Heart right ventricle (tissue), 16 donors: ENCODE data around the gene PLEKHA7. TPM values are rescaled to one million over a fixed set of nuclear protein-coding genes. Genes with fewer than 3 reads are reported as not detected.

Experiments
- ATAC-seq, 8 donors: fragments of 200-7000 bp; cut with Tn5 transposase; one replicate each; pipeline ENCODE4 v1.9.1; 2020; ENCODE audit warnings: mild to moderate bottlenecking in 8 of 8, moderate library complexity in 8 of 8, moderate number of reproducible peaks in 1 of 8
- DNase-seq, 2 donors: peaks; one replicate each; pipeline ENCODE4 v3.0.0-alpha.2; 2020
- H3K27ac ChIP-seq, 10 donors: fragments of 200-600 bp; sonication (generic) in 2 of 10; one replicate each; pipeline versions ENCODE4 v1.5.0 to v1.8.0; 2020 to 2022; ENCODE audit warnings: mild to moderate bottlenecking in 3 of 10
- H3K27me3 ChIP-seq, 7 donors: fragments of 200-600 bp; one replicate each; pipeline ENCODE4 v1.8.0; 2021 to 2022; ENCODE audit warnings: mild to moderate bottlenecking in 2 of 7
- H3K36me3 ChIP-seq, 9 donors: fragments of 200-600 bp; sonication (generic) in 1 of 9; one replicate each; pipeline versions ENCODE4 v1.5.0 to v1.8.0; 2020 to 2022; ENCODE audit warnings: mild to moderate bottlenecking in 2 of 9
- H3K4me1 ChIP-seq, 9 donors: fragments of 200-600 bp; sonication (generic) in 1 of 9; one replicate each; pipeline versions ENCODE4 v1.5.0 to v1.8.0; 2020 to 2022; ENCODE audit warnings: mild to moderate bottlenecking in 4 of 9
- H3K4me3 ChIP-seq, 10 donors: fragments of 200-600 bp; sonication (generic) in 2 of 10; one replicate each; pipeline versions ENCODE4 v1.5.0 to v1.8.0; 2020 to 2022; ENCODE audit warnings: mild to moderate bottlenecking in 7 of 10, moderate library complexity in 2 of 10
- H3K9me3 ChIP-seq, 11 donors: fragments of 200-600 bp in 10 of 11; sonication (generic) in 2 of 11; one replicate each; pipeline versions ENCODE4 v1.5.0 to v1.8.0; 2013 to 2022; ENCODE audit warnings: mild to moderate bottlenecking in 2 of 11, control low read depth in 1 of 11, moderate library complexity in 1 of 11
- WGBS, 2 donors: extraction: QIAGEN DNeasy Blood & Tissue Kit; methylation state at CpG; one replicate each; pipeline ENCODE4 v1.1.7; 2013; ENCODE audit warnings: inconsistent platforms in 1 of 2; 5-methylcytosine and 5-hydroxymethylcytosine counted together
- intact Hi-C, 10 donors: fragments of 100-400 bp; cut with DNase I; formaldehyde crosslinking; loops; one replicate each; pipeline versions ENCODE4 v1.11.1 to v1.14.2; 2022
- polyA plus RNA-seq, 2 donors: library from polyadenylated mRNA; stranded (reverse); fragments of 200-250 nt; gene quantifications; one replicate each; pipeline ENCODE4 v1.2.3, GENCODE V29; 2013
- total RNA-seq, 10 donors: library from RNA; stranded (reverse); fragmentation: NEBNext Ultra II Directional in 3 of 10; extraction: Animal tissue kit (Norgen Biotek cat#: 25700) in 3 of 10; gene quantifications; one replicate each; pipeline versions ENCODE4 v1.2.1 to v1.2.4, GENCODE V29; 2021 to 2023
- TF ChIP-seq, protein P1 (sequence below), 9 donors: fragments of 200-600 bp; sonication (generic) in 2 of 9; IDR thresholded peaks; one replicate each; pipeline versions ENCODE4 v1.5.0 to v1.8.0; 2021 to 2022; ENCODE audit warnings: antibody characterized with exemption in 9 of 9, mild to moderate bottlenecking in 5 of 9, moderate library complexity in 1 of 9
- donor health status: Arrhythmogenic right ventricular cardiomyopathy.
- donor health status: ischemic (EF 13 %, LVEDD 7.1; RV severe dilation, severe dysfunction).
- donor health status: healthy with polysubstance abuse.
- donor health status: DM: no; HTN: yes; CAD: no.
- donor health status: DM: no; HTN: no; CAD: no.
- donor health status: ischemic (EF 25% LVEDD 6.9; RV normal size, moderate dysfunction).
- donor health status: ischemic (EF 25% LVEDD 5.7; RV mildly dilated, moderate dysfunction).
- donor health status: healthy.
- donor health status: DM: yes; HTN: yes; CAD: no.
- donor health status: Ischemic cardiomyopathy.
- donor health status: ischemic (EF 35%, LVEDD 5.7; RV mildly dilated, moderate dysfunction).
- donor health status: nonischemic (EF 11% LVEDD 7.7; RV severe dilation, severe dysfunction).
- donor health status: DM: yes; HTN: yes; CAD: no.
- donor health status: PGD.
- donor health status: ischemic (EF 29% LVEDD 5.4; RV normal size, mild dysfunction).
- donor health status: nonischemic (EF 23%, LVEDD 6.1; RV moderate dilation, normal function).

Gene PLEKHA7
- total and polyA plus RNA-seq, 12 donors = 15.3 to 46.9 (median 24.0) TPM

DNA sequence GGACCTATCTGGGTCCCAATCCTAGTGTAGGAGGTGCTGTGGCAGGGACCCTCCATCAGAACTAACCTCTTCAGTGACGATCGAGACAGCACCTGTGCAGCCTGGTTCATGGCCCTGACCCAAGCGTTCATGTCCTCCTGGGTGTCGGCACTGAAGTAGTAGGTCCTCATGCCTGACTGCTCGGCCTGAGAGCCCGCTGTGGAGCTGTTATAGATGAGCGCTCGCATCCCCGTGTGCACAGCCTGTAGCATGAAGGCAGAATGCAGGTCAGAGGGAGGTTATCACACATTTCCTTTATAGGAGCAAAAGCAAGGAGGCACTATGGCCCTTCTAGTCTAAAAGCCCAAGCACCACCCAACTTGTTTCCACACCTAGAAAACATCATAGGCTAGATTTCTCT lies 172.7 kb downstream of the PLEKHA7 start:
- Histone ChIP-seq H3K27ac (no peak overlapping the region), H3K36me3 (peaks cover 0 to 50% (median 20%) of the 10 kb centered on the region in 9 donors), H3K9me3 (no peaks in the 10 kb centered on the region), H3K4me3 (no peak overlapping the region), H3K4me1 (peaks cover 0 to 15% (median 0%) of the 10 kb centered on the region in 9 donors), H3K27me3 (no peaks in the 10 kb centered on the region)
- ATAC-seq (no peak), DNase-seq (no peak)
- TF ChIP-seq, protein P1, sequence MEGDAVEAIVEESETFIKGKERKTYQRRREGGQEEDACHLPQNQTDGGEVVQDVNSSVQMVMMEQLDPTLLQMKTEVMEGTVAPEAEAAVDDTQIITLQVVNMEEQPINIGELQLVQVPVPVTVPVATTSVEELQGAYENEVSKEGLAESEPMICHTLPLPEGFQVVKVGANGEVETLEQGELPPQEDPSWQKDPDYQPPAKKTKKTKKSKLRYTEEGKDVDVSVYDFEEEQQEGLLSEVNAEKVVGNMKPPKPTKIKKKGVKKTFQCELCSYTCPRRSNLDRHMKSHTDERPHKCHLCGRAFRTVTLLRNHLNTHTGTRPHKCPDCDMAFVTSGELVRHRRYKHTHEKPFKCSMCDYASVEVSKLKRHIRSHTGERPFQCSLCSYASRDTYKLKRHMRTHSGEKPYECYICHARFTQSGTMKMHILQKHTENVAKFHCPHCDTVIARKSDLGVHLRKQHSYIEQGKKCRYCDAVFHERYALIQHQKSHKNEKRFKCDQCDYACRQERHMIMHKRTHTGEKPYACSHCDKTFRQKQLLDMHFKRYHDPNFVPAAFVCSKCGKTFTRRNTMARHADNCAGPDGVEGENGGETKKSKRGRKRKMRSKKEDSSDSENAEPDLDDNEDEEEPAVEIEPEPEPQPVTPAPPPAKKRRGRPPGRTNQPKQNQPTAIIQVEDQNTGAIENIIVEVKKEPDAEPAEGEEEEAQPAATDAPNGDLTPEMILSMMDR (IDR thresholded peaks at IDR 0.05) = no peak
- 75 to 86% methylated on average over 9 of the region's 9 CpGs for WGBS, 2 donors
- intact Hi-C loops = no loop called here

DNA sequence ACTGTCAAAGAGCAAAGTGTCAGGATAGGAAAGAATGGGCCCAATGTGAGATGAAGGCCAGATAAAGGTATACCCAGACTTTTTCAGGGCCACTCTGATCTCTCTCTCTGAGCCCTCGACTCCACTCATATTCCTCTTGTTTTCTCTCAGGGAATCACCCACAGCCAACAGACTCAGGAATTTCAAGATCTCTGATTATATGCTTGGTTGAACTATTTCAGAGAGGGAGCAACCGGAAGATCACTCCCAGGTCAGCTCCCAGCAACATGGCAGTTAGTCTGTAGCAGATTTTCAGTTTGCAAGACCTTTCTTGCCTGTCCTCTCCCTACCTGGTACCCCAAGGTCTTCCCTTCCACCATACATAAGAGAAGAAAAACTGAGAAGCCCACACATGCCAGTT lies 173.3 kb downstream of the PLEKHA7 start:
- WGBS, 2 donors = 60 to 77% methylated on average over 2 of the region's 2 CpGs
- intact Hi-C loops = no loop called here
- Histone ChIP-seq H3K27ac (no peak overlapping the region), H3K36me3 (peaks cover 0 to 50% (median 20%) of the 10 kb centered on the region in 9 donors), H3K9me3 (no peaks in the 10 kb centered on the region), H3K27me3 (no peaks in the 10 kb centered on the region), H3K4me1 (peaks cover 0 to 15% (median 0%) of the 10 kb centered on the region in 9 donors), H3K4me3 (no peak overlapping the region)
- ATAC-seq = no peak
- TF ChIP-seq, protein P1 (IDR thresholded peaks at IDR 0.05) = no peak
- no peak for DNase-seq

DNA sequence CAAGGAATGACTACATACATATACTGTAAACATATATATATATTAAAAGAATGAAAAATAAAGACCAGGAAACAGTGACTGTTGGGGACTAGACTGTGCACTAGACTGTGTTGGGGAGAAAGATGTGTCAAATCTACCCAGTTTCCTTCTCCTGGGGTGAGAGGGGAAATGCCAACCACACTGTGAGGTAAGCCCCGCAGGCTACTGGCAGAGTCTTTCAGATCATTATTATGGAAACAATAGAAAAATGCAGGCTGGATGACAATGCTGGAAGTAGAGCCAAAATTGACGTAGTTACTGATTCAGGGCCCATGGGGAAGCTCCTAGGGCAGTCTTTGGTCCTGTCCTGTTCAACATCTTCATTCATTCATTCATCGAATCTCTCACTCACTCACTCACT lies 174.4 kb downstream of the PLEKHA7 start:
- H3K27ac ChIP-seq = no peak overlapping the region
- intact Hi-C loops = no loop called here
- H3K4me3 ChIP-seq = no peak overlapping the region
- TF ChIP-seq, protein P1 (IDR thresholded peaks at IDR 0.05) = no peak
- H3K4me1 ChIP-seq = peaks cover 0 to 15% (median 0%) of the 10 kb centered on the region in 9 donors
- no peaks in the 10 kb centered on the region for H3K27me3 ChIP-seq
- H3K9me3 ChIP-seq = no peaks in the 10 kb centered on the region
- WGBS, 2 donors = 74 to 84% methylated on average over 3 of the region's 3 CpGs
- H3K36me3 ChIP-seq = peaks cover 0 to 51% (median 18%) of the 10 kb centered on the region in 9 donors
- DNase-seq (no peak), ATAC-seq (no peak)

DNA sequence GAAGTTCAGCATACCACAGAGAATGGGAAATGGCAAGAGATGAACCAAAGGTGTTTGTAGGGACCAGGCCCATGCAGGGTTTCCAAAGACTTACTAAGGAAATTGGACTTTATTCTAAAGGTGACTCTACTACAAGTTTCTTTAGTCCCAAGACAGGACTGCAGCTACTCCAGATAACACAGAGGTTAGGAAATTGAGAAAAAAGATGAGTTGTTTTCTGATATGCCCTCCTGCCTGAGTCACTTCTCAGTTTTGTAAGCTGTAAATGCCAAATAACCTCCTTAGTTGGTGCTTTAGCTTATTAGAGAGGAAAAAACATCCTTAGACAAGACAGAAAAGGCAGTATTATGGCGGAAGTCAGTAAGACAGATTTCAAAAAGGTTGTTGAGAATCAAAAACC lies 179.8 kb downstream of the PLEKHA7 start:
- Histone ChIP-seq H3K36me3 (peaks cover 0 to 29% (median 0%) of the 10 kb centered on the region in 9 donors), H3K27me3 (no peaks in the 10 kb centered on the region), H3K27ac (no peak overlapping the region), H3K4me1 (peaks cover 0 to 25% (median 3%) of the 10 kb centered on the region in 9 donors), H3K4me3 (no peak overlapping the region), H3K9me3 (no peaks in the 10 kb centered on the region)
- DNase-seq = no peak
- WGBS, 2 donors = 91 to 100% methylated on average over 1 of the region's 1 CpG
- no peak for ATAC-seq
- TF ChIP-seq, protein P1 (IDR thresholded peaks at IDR 0.05) = no peak
- intact Hi-C loops = no loop called here
